Measurements from ENCODE around the gene MCM3AP. TPM values are rescaled to one million over a fixed set of nuclear protein-coding genes. Genes with fewer than 3 reads are reported as not detected.

The MCM3AP gene
- polyA plus RNA-seq, 1 donor from 2014 or later, result 48.5 TPM

DNA sequence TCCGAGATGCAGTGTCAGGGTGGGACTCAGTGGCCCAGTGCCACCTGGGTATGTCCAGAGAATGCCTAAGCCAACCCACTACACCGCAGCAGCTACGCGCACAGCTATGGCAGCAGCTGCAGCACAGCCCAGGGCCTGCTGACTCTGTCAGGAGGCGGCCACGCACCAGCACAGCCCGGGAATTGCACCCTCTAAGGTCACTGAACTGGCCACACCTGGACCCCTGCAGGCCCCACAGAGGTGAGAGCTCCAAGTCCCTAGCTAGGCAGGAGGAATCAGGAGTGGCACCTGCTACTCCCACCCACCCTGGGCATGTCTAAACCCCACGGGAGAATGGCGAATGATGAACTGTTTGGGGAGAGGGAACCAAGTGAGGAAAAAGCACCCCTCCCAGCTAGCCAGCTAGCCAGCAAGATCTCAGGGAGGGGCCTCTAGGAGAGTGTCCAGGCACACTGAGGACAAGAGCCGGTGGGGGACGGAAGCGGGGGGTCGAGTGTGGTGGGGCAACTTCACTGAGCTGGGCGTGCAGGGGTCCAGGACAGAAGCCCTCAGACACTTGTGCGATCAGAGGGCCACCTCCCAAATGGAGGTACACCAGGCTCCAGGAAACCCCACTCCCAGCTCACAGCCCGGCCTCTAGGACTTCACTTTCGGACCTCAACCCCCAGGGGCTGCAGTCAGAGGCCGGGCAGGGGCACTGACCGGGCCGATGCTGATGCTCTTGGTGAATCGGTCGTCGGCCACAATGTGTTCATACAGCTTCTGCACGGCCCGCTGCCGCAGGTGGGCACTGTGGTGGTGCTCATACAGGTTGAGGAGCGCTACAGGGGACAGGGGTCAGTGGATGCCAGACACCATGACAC is 70.7 kb downstream of the MCM3AP start:
- H3K4me3 Mint-ChIP-seq, result no peak overlapping the region

GRCh38 chr21:46213620-46214286 is 71.7 kb downstream of the MCM3AP start:
- H3K36me3 Mint-ChIP-seq, result no peaks in the 10 kb centered on the region

More for the DNA sequence above, 70.7 kb downstream of the MCM3AP start:
- Mint-ChIP-seq H3K27ac (no peak overlapping the region), H3K4me1 (no peaks in the 10 kb centered on the region), H3K27me3 (no peaks in the 10 kb centered on the region), H3K36me3 (no peaks in the 10 kb centered on the region), H3K9me3 (no peaks in the 10 kb centered on the region)

GRCh38 chr21:46212721-46213484 is 72.5 kb downstream of the MCM3AP start:
- Mint-ChIP-seq H3K36me3 (no peaks in the 10 kb centered on the region), H3K4me1 (no peaks in the 10 kb centered on the region), H3K4me3 (no peak overlapping the region), H3K27ac (peak overlapping the region in 1 of 3 donors; percentile 78), H3K9me3 (no peaks in the 10 kb centered on the region), H3K27me3 (no peaks in the 10 kb centered on the region)

More at GRCh38 chr21:46213620-46214286, 71.7 kb downstream of the MCM3AP start:
- H3K4me3 Mint-ChIP-seq, result no peak overlapping the region
- H3K4me1 Mint-ChIP-seq, result no peaks in the 10 kb centered on the region
- H3K9me3 Mint-ChIP-seq, result no peaks in the 10 kb centered on the region
- H3K27ac Mint-ChIP-seq, result peak overlapping the region in 1 of 3 donors; percentile 62
- H3K27me3 Mint-ChIP-seq, result no peaks in the 10 kb centered on the region

DNA sequence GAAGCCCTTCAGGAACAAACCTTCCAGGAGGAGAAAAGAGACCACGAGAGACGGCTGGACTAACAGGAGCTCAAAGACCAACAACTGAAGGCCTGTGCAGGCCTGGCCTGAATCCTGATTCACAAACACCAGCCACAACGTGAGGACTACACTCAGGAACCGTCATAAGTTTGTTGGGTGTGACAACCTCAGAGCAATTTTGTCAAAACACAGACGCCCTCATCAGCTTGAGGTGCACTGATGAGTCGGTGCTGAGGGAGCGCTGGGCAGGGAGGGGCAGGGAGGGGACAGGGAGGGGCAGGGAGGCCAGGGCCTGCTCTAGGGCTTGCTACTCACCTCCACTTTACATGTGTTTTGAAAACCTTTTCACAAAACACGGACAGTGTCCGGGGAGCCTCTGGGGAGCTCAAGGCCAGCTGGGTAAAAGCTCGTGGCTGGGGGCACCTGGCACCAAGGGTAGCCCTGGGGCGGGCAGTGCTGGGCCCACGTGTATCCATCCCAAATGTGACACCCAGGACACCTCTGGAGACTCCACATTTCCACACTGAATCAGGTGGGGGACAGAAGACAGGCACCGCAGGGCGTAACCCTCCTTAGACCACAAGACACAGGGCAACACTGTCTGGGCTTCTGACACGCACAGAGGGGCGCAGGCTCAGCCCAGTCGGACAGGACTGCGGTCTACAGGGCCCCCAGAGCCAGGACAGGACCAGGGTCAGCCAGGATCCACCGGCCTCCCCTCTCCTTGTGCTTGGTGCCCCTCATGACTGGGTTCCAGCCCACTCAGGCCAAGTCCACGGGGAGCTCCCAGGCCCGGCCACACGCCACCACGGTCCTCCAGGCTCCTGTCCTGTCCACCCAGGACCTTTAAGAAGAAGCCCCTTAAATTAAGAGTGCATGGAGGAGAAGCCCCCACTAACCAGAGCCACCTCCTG is 73.4 kb downstream of the MCM3AP start:
- Mint-ChIP-seq H3K36me3 (no peaks in the 10 kb centered on the region), H3K27me3 (no peaks in the 10 kb centered on the region), H3K4me1 (no peaks in the 10 kb centered on the region), H3K27ac (peak overlapping the region in 1 of 3 donors; percentile 78), H3K9me3 (no peaks in the 10 kb centered on the region), H3K4me3 (no peak overlapping the region)

DNA sequence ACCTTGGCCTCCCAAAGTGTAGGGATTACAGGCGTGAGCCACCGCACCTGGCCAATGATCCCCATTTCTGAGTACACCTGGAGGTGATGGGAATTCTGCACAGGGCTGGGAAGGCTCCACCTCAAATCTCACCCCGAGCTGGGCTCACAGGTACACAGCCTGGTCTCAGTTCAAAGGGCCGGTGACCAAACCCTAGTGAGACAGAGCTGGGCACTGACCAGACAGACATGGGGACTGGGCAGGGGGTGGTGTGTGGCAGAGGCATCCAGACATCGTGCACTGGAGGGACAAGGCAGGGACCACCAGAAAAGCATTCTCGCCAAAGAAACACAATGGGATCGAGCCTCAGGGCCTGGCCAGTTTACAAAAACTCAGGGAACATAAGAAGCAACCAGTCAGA is 74.0 kb downstream of the MCM3AP start:
- Mint-ChIP-seq H3K9me3 (no peaks in the 10 kb centered on the region), H3K4me3 (no peak overlapping the region), H3K27me3 (no peaks in the 10 kb centered on the region), H3K36me3 (no peaks in the 10 kb centered on the region), H3K27ac (no peak overlapping the region), H3K4me1 (no peaks in the 10 kb centered on the region)

DNA sequence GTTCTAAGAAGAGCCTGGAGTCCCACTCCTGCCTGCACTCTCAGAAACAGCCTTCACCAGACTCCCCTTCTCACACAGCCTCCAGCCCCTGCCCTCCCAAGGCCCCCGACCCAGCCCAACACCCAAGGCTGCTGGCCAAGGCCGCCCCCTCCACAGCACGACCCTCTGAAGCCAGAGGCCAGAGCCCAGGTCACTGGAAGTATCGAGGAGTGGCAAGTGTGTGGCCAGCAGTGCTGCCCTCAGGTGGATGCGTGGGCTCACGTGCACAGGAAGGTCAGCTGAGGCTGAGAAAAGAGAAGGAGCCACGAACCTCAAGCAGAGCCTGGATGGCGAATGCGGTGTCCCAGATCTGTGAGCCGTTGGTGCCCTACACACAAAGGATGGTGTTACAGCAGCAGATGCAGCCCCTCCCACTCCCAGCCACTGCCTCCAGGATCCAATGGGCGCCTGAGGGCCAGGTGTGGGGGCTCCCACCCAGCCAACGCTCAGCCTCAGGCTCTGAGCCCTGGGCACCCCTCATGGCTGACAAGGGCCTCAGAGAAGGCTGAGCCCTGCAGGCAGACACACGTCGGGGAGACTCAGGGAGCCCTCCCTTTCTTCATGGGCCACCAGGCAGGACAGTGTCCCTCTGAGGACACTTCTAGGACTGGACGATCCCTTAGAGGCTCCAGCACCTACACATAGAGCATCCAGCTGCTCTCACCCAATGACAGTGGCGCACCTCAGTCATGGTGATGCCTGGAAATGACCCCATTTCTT is 74.9 kb downstream of the MCM3AP start:
- Mint-ChIP-seq H3K36me3 (peaks cover 1% of the 10 kb centered on the region), H3K27ac (no peak overlapping the region)

GRCh38 chr21:46208761-46209721 is 76.4 kb downstream of the MCM3AP start:
- Mint-ChIP-seq H3K27me3 (no peaks in the 10 kb centered on the region), H3K4me3 (no peak overlapping the region), H3K36me3 (peaks cover 1% of the 10 kb centered on the region), H3K4me1 (no peaks in the 10 kb centered on the region), H3K27ac (no peak overlapping the region), H3K9me3 (no peaks in the 10 kb centered on the region)

More for the DNA sequence above, 74.9 kb downstream of the MCM3AP start:
- Mint-ChIP-seq H3K9me3 (no peaks in the 10 kb centered on the region), H3K27me3 (no peaks in the 10 kb centered on the region), H3K4me1 (no peaks in the 10 kb centered on the region), H3K4me3 (no peak overlapping the region)

- Mint-ChIP-seq H3K36me3 (peaks cover 1% of the 10 kb centered on the region), H3K27me3 (no peaks in the 10 kb centered on the region), H3K27ac (peak overlapping the region in 1 of 3 donors; percentile 3), H3K4me3 (no peak overlapping the region), H3K9me3 (no peaks in the 10 kb centered on the region), H3K4me1 (no peaks in the 10 kb centered on the region)
These were observed 77.4 kb downstream of the MCM3AP start for GRCh38 chr21:46207920-46208591.

DNA sequence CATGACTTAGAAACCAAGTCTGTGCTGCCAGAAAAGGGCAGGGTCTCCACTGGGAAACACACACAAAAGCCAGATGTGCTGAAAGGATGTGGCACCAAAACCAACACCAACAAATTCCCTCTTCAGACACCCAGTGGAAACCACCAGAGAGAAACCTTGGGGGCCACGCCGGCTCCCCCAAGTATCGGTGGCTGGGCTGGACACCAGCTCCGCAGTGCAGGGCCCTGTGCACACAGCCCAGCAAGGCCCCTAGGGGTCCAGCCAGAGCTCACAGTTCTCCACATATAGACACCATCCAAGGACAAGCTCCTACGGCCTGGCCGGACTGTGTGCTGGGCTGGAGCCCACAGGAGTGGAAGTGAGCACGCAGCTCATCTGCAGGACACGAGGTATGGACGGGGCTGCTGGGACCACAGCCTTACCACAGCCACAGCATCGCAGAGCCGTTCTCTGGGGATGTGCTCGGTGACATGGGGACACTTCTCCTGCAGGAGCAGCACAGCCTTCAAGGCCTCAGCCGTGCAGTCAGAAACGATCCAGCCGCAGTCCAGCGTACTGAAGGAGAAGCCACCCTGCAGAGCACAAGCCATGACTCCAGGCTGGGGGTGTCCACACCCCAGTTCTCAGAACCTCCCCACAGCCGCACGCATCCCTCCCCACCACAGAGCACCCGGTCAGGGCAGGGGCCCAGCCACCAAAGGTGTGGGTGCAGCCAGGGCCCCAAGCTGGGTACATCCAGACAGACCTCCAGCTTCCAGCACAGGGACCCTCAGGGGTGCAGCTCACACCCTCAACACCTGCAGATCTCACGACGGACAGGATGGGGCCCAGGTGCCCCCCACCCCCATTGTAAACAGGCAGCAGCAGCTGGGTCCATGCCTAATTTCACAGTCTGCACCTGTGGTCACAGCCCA is 78.1 kb downstream of the MCM3AP start:
- H3K36me3 Mint-ChIP-seq, result peaks cover 1% of the 10 kb centered on the region
- no peaks in the 10 kb centered on the region for H3K9me3 Mint-ChIP-seq
- peak overlapping the region in 1 of 3 donors; percentile 3 for H3K27ac Mint-ChIP-seq
- H3K27me3 Mint-ChIP-seq, result no peaks in the 10 kb centered on the region
- no peaks in the 10 kb centered on the region for H3K4me1 Mint-ChIP-seq
- H3K4me3 Mint-ChIP-seq, result no peak overlapping the region

- H3K27me3 Mint-ChIP-seq, result no peaks in the 10 kb centered on the region
- H3K27ac Mint-ChIP-seq, result no peak overlapping the region
- no peaks in the 10 kb centered on the region for H3K9me3 Mint-ChIP-seq
- no peaks in the 10 kb centered on the region for H3K4me1 Mint-ChIP-seq
- H3K4me3 Mint-ChIP-seq, result no peak overlapping the region
- H3K36me3 Mint-ChIP-seq, result peaks cover 1% of the 10 kb centered on the region
These were observed 79.0 kb downstream of the MCM3AP start for GRCh38 chr21:46206163-46207005.

GRCh38 chr21:46205766-46206162 is 79.6 kb downstream of the MCM3AP start:
- H3K27ac Mint-ChIP-seq, result no peak overlapping the region
- no peaks in the 10 kb centered on the region for H3K27me3 Mint-ChIP-seq
- H3K4me1 Mint-ChIP-seq, result no peaks in the 10 kb centered on the region
- H3K36me3 Mint-ChIP-seq, result peaks cover 1% of the 10 kb centered on the region
- no peaks in the 10 kb centered on the region for H3K9me3 Mint-ChIP-seq
- H3K4me3 Mint-ChIP-seq, result no peak overlapping the region

Measured in IgD-negative memory B cell (primary cell).